ENCODE measurements around the gene TUBB. TPM values are rescaled to one million over a fixed set of nuclear protein-coding genes. Genes with fewer than 3 reads are reported as not detected.

Gene TUBB
- total and polyA plus RNA-seq, 9 of the 15 experiments (the other 6 are each of a cell fraction or from before 2014, with no cell fraction given): 971 to 2,870 (median 1,478) TPM

DNA sequence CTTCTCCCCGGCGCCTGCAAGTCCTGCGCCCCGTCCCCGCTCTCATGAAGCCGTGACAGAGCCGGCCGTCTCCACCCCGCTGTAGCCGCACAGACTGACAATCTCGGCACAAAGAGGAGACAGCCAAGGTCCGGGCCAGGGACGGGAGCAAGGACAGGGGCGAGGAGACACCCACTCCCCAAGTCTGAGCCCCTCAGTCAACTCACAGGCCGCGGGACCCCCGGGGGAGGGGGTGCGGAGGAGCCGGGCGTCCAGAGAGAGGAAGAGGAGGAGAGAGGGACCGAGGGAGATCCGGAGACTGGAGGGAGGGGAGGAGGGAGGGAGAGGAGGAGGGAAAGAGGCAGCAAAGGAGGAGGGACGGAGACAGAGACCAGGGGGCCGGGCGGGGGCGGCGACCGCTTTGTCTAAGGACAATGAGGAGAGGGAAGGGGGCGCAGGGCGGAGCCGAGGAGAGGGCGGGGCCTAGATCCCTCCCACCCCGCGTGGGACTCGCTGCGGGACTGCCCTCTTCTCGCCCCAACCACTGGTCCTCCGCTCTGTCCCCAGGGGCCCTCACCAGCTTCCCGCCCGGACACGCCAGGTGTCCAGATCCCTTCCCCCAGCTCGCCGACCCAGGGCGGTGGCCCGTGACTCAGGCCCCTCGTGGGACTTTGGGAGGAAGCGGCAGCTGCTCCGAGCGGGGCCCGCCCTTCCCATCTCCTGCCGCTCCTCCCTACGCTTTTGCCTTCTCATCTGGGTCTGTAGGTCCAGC is 33.1 kb upstream of the TUBB start (continued):
- TF ChIP-seq MXD1 (CRISPR knock-in tag; IDR thresholded peaks at IDR 0.05; ENCODE audit: borderline replicate concordance, poor library complexity, severe bottlenecking) (no peak), ZEB2 (IDR thresholded peaks at IDR 0.05) (peak; percentile 88), TAF7 (tag; IDR thresholded peaks at IDR 0.05) (no peak), HOXB6 (CRISPR knock-in tag; IDR thresholded peaks at IDR 0.05; ENCODE audit: borderline replicate concordance) (no peak), BMI1 (IDR thresholded peaks at IDR 0.05; ENCODE audit: low read length) (no peak), ZBTB12 (CRISPR knock-in tag; IDR thresholded peaks at IDR 0.05) (no peak), HNRNPH1 (optimal IDR thresholded peaks at IDR 0.05; ENCODE audit: low read depth, low read length) (no peak), HSF4 (CRISPR knock-in tag; IDR thresholded peaks at IDR 0.05; ENCODE audit: borderline replicate concordance) (no peak), CBX3 (IDR thresholded peaks at IDR 0.05; ENCODE audit: borderline replicate concordance in 1 of 2, low read length in 2 of 2) (peak in 1 of 2 experiments; percentile 64; a peak in 1 of 3 replicates), DACH1 (IDR thresholded peaks at IDR 0.05; ENCODE audit: partially characterized antibody) (peak; percentile 81), ZFP36 (IDR thresholded peaks at IDR 0.05; ENCODE audit: low read depth, low read length, partially characterized antibody) (peak; percentile 24), ATF7 (IDR thresholded peaks at IDR 0.05) (peak; percentile 68; the same call in 1 of the 2 replicates), U2AF2 (optimal IDR thresholded peaks at IDR 0.05; ENCODE audit: low read depth, low read length) (no peak), ZC3H4 (CRISPR knock-in tag; IDR thresholded peaks at IDR 0.05; ENCODE audit: borderline replicate concordance) (no peak), ZNF707 (CRISPR knock-in tag; conservative IDR thresholded peaks at IDR 0.05) (no peak), ZBED1 (IDR thresholded peaks at IDR 0.05) (no peak; the same call in 1 of the 2 replicates), LEF1 (IDR thresholded peaks at IDR 0.05) (peak; percentile 85), EWSR1 (IDR thresholded peaks at IDR 0.05; ENCODE audit: borderline replicate concordance, low read depth, partially characterized antibody) (no peak), TAL1 (IDR thresholded peaks at IDR 0.05) (no peak), CBFA2T3 (IDR thresholded peaks at IDR 0.05) (peak; percentile 83), NFIC (IDR thresholded peaks at IDR 0.05) (peak; percentile 60; the same call in 1 of the 2 replicates), DNMT1 (IDR thresholded peaks at IDR 0.05) (no peak), ZKSCAN3 (CRISPR knock-in tag; IDR thresholded peaks at IDR 0.05) (no peak), MCM2 (IDR thresholded peaks at IDR 0.05; ENCODE audit: low read depth) (peak; percentile 99), E2F3 (CRISPR knock-in tag; IDR thresholded peaks at IDR 0.05) (0 out of 2 replicates have a peak, but pooled peaks have one; percentile 56), BRF1 (IDR thresholded peaks at IDR 0.05; ENCODE audit: borderline replicate concordance, extremely low read depth, insufficient read length) (no peak), ZNF146 (CRISPR knock-in tag; IDR thresholded peaks at IDR 0.05; ENCODE audit: unreplicated experiment) (no peak)
- TF ChIP-seq, protein P1, sequence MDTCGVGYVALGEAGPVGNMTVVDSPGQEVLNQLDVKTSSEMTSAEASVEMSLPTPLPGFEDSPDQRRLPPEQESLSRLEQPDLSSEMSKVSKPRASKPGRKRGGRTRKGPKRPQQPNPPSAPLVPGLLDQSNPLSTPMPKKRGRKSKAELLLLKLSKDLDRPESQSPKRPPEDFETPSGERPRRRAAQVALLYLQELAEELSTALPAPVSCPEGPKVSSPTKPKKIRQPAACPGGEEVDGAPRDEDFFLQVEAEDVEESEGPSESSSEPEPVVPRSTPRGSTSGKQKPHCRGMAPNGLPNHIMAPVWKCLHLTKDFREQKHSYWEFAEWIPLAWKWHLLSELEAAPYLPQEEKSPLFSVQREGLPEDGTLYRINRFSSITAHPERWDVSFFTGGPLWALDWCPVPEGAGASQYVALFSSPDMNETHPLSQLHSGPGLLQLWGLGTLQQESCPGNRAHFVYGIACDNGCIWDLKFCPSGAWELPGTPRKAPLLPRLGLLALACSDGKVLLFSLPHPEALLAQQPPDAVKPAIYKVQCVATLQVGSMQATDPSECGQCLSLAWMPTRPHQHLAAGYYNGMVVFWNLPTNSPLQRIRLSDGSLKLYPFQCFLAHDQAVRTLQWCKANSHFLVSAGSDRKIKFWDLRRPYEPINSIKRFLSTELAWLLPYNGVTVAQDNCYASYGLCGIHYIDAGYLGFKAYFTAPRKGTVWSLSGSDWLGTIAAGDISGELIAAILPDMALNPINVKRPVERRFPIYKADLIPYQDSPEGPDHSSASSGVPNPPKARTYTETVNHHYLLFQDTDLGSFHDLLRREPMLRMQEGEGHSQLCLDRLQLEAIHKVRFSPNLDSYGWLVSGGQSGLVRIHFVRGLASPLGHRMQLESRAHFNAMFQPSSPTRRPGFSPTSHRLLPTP (IDR thresholded peaks at IDR 0.05; ENCODE audit: borderline replicate concordance, extremely low read depth, insufficient read length): no peak

Data from K562 (cell line).